GM12891 (cell line): ENCODE data around the gene AMOTL2.

Experiments
- POLR2A ChIP-seq: IDR thresholded peaks from 2 replicates; pipeline ENCODE4 v1.6.1; 2011; ENCODE audit warnings: low read depth, low read length, control low read depth
- POLR2AphosphoS5 ChIP-seq: IDR thresholded peaks from 2 replicates; pipeline ENCODE4 v1.6.1; 2011; ENCODE audit warnings: low read depth, low read length, control low read depth

DNA sequence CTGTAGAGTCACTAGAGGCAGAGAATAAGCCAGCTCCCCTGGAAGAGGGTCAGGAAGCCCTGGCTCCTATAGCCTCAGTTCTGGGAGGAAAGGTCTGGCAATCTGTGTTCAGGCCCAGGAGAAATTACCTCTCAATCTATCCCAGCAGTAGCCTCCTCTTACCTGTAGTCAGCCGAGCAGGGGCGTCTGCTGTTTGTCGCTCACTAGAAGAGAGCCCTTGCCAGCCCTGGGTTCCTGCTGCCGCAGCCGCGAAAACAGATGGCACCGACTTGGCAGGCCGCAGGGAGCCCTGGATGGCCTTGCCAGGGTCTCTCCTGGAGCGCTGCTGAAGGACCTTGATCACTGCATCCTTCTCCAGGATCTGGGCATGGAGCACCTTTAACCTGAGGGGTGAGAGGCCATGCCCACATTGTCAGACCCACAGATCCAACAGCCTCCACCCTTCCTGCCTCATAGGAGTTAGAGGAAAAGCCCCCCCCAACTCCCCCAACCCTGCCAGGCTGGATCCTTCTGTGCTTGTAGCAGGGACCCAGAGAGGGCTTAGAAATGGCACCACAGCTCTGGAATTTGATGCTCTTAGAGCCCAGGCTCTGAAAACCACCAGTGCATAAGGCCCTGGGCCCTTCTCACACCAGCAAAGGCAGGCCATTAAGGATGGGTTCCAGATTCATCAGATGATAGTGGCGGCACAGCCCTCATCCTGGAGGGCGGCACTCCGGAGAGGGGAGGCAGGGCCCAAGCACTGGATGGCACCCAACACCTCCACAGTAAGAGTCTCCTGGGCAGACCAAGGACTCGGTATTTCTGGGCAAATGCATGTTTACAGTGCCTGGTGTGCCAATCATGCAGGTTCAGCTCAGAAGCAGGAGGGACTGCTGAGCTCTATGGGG lies 14.9 kb downstream of the AMOTL2 start:
- TF ChIP-seq POLR2A, result no peak
- TF ChIP-seq POLR2AphosphoS5, result no peak
